GM18951 (cell line): ENCODE measurements around the gene AKAIN1.

ENCODE experiments used
- POLR2A ChIP-seq: IDR thresholded peaks from 4 replicates; pipeline ENCODE4 v1.6.1; 2011; ENCODE audit warnings: mild to moderate bottlenecking; ENCODE audit not compliant: insufficient read length, insufficient read depth; ENCODE audit errors: extremely low read depth
- in situ Hi-C: fragments of 300-500 bp; cut with MboI; formaldehyde crosslinking; loops from one replicate; pipeline ENCODE4 v1.12.0; 2022; ENCODE audit warnings: low sequenced_read_pairs, mixed read lengths, inconsistent platforms; ENCODE audit not compliant: unreplicated experiment

Gene AKAIN1

DNA sequence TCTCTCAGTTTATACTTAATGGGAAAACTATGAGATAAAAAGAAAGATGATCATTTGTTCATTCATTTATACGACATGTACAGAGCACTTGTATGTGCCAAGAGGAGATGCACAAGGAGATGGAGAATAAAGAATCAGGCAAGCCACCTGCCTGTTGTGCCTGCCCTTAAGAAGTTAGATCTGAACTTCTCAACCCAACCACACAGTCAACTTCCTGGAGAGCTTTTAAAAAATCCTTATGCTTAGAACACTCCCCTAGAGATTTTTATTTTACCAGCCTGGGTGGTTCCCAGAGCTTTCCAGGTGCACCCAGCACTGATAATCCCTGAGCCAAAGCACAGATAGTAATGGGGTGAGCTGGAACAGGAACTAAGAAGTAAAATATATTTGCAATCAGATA lies 18.5 kb downstream of the AKAIN1 start:
- in situ Hi-C loops, result no loop called here
- no peak for TF ChIP-seq POLR2A

DNA sequence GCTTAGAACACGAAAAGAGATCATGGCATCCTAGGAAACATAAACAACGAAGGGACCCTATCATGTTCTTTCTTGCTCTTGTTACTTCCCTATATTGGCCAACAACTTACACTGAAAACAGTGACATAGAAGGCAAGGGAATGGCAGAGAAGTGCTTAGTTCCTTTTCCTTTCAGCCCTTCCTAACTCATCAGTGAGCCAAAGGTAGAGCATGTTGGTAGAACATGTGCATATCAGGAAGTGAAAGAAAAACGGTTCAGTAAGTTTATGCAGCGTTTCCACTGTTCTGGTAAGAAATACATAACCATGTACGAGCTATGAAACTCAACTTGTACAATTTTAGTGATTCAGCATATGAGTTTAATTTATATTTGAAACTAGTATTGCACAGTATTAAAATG lies 21.7 kb downstream of the AKAIN1 start:
- in situ Hi-C loops, result no loop called here

DNA sequence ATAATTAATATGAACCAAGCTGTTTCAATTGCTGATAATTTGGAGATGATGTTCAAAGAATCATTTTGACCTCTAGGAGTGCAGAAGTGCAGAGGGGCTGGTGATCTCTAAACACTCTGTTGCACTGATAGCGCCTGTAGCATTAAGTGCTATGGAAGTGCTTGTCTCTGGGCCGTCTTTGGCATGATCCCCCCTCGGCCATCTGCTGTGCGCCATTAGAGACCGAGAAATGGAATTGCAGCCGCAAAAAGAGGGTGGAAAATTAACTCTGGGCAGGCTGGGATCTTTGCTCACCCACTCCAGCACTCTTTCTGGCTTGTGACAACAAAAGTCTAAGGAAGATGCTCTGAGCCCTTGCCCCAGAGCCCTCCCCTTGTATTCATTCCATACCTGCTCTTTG lies 23.4 kb downstream of the AKAIN1 start:
- no peak for TF ChIP-seq POLR2A
- in situ Hi-C loops, result no loop called here

More for the DNA sequence above, 21.7 kb downstream of the AKAIN1 start:
- no peak for TF ChIP-seq POLR2A

DNA sequence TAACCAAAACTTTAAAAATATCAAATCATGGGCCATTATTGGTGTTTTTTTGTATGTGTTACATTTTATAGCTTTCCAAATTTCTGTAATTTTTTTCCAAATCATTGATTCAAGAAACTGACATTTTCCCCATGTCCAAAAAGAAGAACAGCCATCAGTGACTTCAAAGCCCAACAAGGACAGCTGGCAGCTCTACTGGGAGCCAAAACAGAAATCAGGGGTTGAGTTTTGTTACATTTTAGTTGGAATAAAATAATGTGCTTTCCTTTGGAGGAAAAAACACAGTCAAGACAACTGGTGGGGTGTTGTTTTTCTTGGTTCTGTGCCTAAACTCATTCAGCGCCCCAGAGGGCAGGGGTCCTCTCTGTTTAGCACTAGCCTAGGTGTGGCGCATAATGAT lies 23.8 kb downstream of the AKAIN1 start:
- in situ Hi-C loops, result no loop called here
- no peak for TF ChIP-seq POLR2A

DNA sequence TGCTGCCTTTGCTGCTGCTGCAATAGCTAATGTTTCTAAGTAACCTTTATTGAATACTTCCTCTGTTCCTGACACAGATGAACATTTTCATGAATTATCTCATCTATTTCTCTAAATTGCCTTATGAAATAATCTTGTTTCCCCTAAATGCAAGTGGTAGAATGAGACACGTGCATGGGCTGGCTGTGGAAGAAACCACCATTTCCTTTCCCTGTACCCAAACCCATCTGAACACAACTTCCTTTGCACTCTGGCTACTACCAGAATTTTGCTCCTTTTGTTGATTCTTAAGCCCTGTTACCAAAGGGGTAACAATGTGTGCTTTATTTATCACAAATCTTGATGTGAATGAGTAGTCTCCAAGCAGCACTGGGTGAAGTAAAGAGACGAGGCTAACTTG lies 29.2 kb downstream of the AKAIN1 start:
- in situ Hi-C loops, result no loop called here
- TF ChIP-seq POLR2A, result no peak

DNA sequence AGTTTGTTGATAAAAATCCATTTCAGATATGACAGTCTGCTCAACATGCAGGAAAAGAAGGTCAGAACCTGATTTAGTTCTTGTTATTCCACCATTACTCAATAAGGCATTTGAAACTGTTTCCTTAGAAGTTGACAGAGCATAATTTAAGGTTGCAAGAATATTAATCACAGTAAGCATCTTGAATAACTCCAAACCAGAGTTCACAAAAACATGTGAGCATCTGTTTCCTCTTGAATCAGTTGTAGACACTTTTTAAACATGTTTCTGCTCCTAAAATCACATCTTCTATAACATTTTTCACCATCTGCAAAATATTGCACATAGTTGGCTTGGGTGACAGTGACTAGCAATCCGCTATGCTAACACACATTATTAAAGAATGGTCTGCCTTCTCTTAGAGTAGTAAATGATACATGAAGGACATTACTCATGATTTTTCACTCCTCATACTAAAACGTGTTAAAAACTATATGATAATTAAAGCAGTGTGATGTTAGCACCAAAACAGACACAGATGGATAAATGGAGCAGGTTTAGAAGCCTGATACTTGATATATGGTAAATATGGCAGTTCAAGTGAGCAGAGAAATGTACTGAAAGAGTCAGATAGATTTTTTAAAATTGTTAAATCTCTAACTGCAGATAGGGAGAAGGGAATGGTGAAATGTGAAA lies 30.3 kb downstream of the AKAIN1 start:
- no peak for TF ChIP-seq POLR2A
- in situ Hi-C loops, result no loop called here

DNA sequence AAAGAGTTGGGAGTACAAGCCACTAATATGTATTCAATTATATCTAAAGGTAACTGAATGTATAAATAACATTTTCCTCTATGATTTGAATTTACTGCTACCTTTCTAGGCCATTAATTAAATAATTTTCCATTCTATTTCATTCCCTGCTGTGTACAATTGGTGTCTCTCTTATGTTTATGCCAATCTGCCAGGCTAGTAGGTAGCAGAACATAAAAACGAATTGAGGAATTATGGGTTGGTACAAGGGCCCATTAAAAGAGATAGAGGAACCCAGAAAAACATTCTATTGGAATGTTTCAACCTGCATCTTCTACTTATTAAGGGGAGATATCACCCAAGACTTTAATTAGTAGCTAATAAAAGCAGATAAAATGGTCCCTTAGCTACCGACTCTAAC lies 32.2 kb downstream of the AKAIN1 start:
- in situ Hi-C loops, result no loop called here
- no peak for TF ChIP-seq POLR2A

DNA sequence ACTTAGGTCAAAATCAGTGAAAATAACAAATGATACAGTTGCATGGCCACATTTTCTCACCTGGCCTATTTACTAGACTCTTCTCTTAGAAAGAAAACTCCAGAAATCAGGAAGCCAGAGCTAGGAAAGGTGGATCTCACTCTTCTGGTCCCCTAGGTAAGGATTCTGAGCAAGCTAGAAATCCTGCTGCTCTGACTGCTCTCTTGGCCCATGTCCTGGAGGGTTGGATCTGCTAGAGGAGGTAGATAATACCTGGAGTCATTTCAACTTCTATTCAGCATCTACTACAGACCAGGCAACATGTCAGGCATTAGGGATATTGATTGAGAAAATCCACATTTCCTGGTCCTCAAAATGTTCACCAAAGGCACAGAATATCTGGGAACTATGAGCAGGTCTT lies 34.9 kb downstream of the AKAIN1 start:
- in situ Hi-C loops, result no loop called here
- no peak for TF ChIP-seq POLR2A

DNA sequence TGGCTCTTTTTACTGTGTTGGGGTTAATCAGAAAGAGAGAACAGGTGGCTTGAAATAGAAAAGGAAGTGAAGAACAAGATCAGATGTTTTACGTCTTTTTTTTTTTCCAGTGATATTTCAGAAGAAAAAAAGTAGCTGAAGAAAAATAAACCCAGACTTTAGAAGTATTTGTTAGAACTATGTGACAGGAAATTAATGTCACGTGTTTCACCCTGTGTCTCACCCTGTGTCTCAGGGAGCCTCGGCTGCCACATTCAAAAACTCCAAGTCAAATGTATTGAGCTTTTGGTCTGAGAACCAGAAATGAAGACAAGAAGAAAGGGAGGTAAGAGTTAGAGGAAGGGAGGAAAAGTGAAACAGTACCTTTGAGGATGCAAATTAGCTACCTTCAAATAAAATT lies 38.0 kb downstream of the AKAIN1 start:
- TF ChIP-seq POLR2A, result no peak
- in situ Hi-C loops, result no loop called here

DNA sequence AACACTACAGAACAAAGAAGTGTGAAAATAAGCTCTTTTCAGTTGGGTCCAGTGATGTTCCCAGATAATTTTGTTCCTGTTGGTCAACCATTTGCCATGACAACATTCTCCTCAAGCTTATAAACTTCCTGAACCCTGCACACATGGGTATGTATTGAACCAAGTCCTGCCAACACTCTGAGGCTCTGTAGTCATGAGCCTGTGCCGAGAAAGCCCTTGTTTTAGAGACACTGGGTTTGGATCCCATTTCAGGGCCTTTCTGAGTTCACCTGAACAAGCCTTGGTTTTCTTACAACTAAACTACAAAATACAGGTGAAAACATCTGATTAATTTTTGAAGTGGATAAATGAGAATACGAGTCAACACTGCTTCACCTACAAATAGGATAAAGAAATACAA lies 38.5 kb downstream of the AKAIN1 start:
- in situ Hi-C loops, result no loop called here
- TF ChIP-seq POLR2A, result no peak

DNA sequence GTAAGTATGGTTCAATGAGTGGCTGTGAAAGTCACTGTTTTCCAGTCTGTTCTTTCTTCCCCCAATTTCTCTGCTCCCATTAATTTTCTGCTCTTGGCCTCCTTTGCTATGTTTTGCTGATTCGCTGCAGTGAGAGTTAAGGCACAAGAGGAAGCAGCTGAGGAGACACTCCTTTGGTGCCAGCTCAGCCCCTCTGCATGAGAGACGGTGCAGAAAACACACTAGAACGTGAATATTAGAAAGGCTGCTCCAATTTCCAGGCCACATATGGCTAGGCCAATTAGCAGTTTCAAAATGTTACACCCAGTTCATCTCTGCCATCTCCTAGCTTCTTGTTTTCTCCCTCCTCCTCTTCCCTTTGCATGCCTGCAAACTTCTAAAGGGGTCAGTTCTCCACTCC lies 38.9 kb downstream of the AKAIN1 start:
- in situ Hi-C loops, result no loop called here
- no peak for TF ChIP-seq POLR2A

DNA sequence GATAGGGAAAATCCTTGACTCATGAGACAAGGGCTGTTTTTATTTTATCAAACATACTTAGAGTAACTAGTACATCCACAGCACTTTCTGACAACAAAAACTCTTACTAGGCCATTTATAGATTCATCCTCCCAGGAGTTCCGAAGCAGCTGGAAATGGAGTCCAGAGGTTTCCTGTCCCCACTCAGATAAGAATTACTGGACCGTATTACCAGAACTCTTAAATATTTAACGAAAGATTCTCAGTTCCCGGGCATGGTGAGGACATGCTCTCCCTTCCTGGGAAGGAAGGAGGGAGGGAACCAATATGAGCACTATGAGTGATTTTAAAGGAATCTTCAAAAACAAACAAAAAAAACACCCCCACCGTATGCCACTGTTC lies 41.2 kb downstream of the AKAIN1 start:
- no peak for TF ChIP-seq POLR2A
- in situ Hi-C loops, result no loop called here

DNA sequence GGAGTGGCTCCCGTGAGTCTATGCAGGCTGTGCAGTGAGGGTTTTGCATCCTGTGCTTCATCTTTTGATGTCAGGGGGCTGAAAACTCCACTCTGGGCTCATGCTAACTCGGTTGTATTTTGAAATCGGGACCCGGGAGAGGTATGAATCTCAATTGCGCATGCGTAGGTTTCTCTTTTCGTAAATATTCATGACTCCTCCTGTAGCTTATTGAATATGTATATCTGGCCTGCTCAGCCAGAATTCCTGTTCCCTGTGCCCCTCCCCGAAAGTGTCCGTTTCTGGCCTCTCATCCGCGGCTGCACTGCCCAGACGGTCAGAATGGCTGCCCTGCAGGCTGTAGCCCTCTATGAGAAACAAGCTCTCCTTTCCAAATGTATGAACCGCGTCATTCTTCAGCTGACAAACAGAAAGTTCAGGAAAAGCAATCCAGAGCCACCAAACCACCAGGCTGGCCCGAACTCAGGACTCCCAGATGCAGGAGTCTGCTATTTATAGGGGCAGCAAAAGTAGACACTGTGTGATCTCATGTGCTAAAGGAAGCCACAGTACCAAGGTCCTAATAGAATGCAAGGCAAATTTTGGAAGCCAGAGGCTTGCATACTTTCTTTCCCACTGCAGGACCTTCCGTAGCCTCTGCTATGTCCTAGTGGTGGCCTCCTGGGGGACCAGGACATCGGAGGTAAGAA lies 41.7 kb downstream of the AKAIN1 start:
- in situ Hi-C loops, result no loop called here
- no peak for TF ChIP-seq POLR2A

DNA sequence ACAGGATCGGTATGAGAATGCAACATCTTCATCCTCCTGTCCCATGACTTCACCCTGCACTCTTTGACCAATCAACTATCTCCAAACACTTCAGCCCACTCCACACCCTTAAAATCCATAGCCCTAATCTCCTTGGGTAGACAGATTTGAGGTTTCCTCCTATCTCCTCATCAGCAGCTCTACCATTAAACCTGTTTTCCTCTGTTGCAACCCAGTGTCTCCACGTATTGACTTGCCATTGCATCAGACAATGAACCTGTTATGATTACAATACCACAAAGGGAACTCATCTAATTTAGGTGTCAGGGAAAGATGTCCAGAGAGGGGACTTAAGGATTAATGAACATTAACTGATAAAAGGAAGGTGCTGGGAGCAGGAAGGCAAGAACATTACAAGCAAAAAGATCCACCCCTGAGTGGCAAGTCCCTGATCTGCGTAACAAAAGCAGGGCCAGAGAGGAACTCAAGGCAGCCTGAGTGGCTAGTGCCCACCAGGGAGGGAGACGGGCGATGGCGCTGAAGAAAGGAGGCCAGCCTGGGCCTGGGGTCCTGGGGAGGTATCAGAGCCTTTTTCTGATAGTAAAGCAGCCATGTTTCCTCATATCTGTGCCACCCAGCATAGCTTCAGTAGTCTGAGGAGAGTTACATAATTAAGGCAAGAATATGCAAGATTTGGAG lies 44.6 kb downstream of the AKAIN1 start:
- no peak for TF ChIP-seq POLR2A
- in situ Hi-C loops, result no loop called here
